Measurements from ENCODE around the gene NOC3L. TPM values are rescaled to one million over a fixed set of nuclear protein-coding genes. Genes with fewer than 3 reads are reported as not detected.

The NOC3L gene
- total and polyA plus RNA-seq, 10 of the 15 experiments (the other 5 are each of a cell fraction or from before 2014, with no cell fraction given): 27.8 to 51.4 (median 40.5) TPM

GRCh38 chr10:94403380-94404213, 40.9 kb upstream of the NOC3L start (continued):
- TF ChIP-seq STAT3 (IDR thresholded peaks at IDR 0.05; ENCODE audit: low read depth, low read length) (no peak), E2F8 (IDR thresholded peaks at IDR 0.05; ENCODE audit: low read depth, partially characterized antibody) (no peak), SKIL (IDR thresholded peaks at IDR 0.05; ENCODE audit: low read depth, poor library complexity, severe bottlenecking) (peak; percentile 26), IRF4 (IDR thresholded peaks at IDR 0.05; ENCODE audit: low read depth, low read length) (no peak), SREBF1 (IDR thresholded peaks at IDR 0.05; ENCODE audit: low read length) (no peak), TARDBP (IDR thresholded peaks at IDR 0.05; ENCODE audit: borderline replicate concordance) (no peak), IRF3 (IDR thresholded peaks at IDR 0.05) (no peak), SRF (IDR thresholded peaks at IDR 0.05; ENCODE audit: low read depth in 2 of 2, low read length in 2 of 2) (no peak), CREB1 (IDR thresholded peaks at IDR 0.05; ENCODE audit: low read depth) (peak; percentile 43; the same call in 1 of the 2 replicates), MTA2 (IDR thresholded peaks at IDR 0.05; ENCODE audit: low read depth) (peak; percentile 7; the same call in 1 of the 2 replicates), CBX5 (IDR thresholded peaks at IDR 0.05; ENCODE audit: low read depth) (no peak), ZNF24 (IDR thresholded peaks at IDR 0.05) (no peak), KLF5 (IDR thresholded peaks at IDR 0.05; ENCODE audit: partially characterized antibody) (no peak), ZNF622 (IDR thresholded peaks at IDR 0.05) (no peak), CHD1 (IDR thresholded peaks at IDR 0.05; ENCODE audit: low read depth, low read length) (no peak), RELB (IDR thresholded peaks at IDR 0.05; ENCODE audit: low read depth) (0 out of 2 replicates have a peak, but pooled peaks have one; percentile 11), BCLAF1 (IDR thresholded peaks at IDR 0.05) (no peak), EGR1 (IDR thresholded peaks at IDR 0.05; ENCODE audit: borderline replicate concordance in 1 of 2, low read depth in 2 of 2, low read length in 2 of 2) (no peak), WRNIP1 (IDR thresholded peaks at IDR 0.05; ENCODE audit: borderline replicate concordance, low read depth, low read length) (no peak)

Measured in GM12878 (cell line).